HepG2 (cell line): Measurements from ENCODE around the gene CD109. TPM values are rescaled to one million over a fixed set of nuclear protein-coding genes. Genes with fewer than 3 reads are reported as not detected.

Experiments
- ATAC-seq: fragments of 200-7000 bp; cut with Tn5 transposase; 3 replicates; pipeline ENCODE4 v1.9.1; 2020; ENCODE audit warnings: mild to moderate bottlenecking, moderate library complexity
- BruUV-seq: library from RNA; stranded (reverse); fragments of 400-500 nt; replicated peaks from 2 replicates; lab custom pipeline; 2021; lab: Mats Ljungman, UMichigan
- CTCF ChIA-PET: fragments of 300-600 bp; formaldehyde crosslinking; extraction: SDS; loops from one replicate; lab custom pipeline; 2021; ENCODE audit warnings: low total read pairs, inconsistent platforms, low intra/inter-chr PET ratio; lab: Yijun Ruan, JAX
- POLR2A ChIA-PET: fragments of 350-600 bp; sonication (Branson Sonifier 250); formaldehyde crosslinking; loops from one replicate; lab custom pipeline; 2020; ENCODE audit warnings: antibody characterized with exemption, inconsistent platforms; lab: Yijun Ruan, JAX
- DNase-seq: peaks from one replicate; pipeline ENCODE4 v3.0.0-alpha.2; 2015; ENCODE audit warnings: low spot score
- FAIRE-seq: peaks from 3 replicates; lab custom pipeline; 2011; peaks lifted over from hg19 to GRCh38; lab: Jason Lieb, UNC
- H2AFZ ChIP-seq: one replicate; pipeline ENCODE4 v1.6.1; 2011; ENCODE audit warnings: low read length, inconsistent platforms
- H3K27ac ChIP-seq: fragments of 300-600 bp; 3 replicates; pipeline ENCODE4 v1.8.0; 2011; ENCODE audit warnings: mixed run types, mild to moderate bottlenecking, mixed read lengths, low read length, inconsistent platforms; ENCODE audit not compliant: insufficient read depth; ENCODE audit errors: extremely low read length
- H3K27me3 ChIP-seq, 2 experiments: fragments of 200-600 bp in 1 of 2; 2 replicates in 1 of 2; 3 replicates in 1 of 2; pipeline versions ENCODE4 v1.6.0 to v1.8.0; 2011; ENCODE audit warnings: low read length in 2 of 2, mild to moderate bottlenecking in 2 of 2, moderate library complexity in 2 of 2, inconsistent platforms in 1 of 2; ENCODE audit not compliant: insufficient read depth in 2 of 2, control insufficient read depth in 1 of 2
- H3K36me3 ChIP-seq, 2 experiments: fragments of 200-600 bp in 1 of 2; replicated peaks in 1 of 2; 2 replicates in 1 of 2; 3 replicates in 1 of 2; pipeline versions ENCODE4 v1.5.1 to v1.8.0; 2011; ENCODE audit warnings: low read length in 2 of 2, inconsistent platforms in 1 of 2; ENCODE audit not compliant: insufficient read depth in 2 of 2, control insufficient read depth in 1 of 2
- H3K4me1 ChIP-seq: 2 replicates; pipeline ENCODE4 v1.5.1; 2012; ENCODE audit warnings: low read length, inconsistent platforms; ENCODE audit not compliant: insufficient read depth
- H3K4me2 ChIP-seq: 2 replicates; pipeline ENCODE4 v1.6.0; 2011; ENCODE audit warnings: low read depth, low read length, inconsistent platforms
- H3K4me3 ChIP-seq, 3 experiments: fragments of 200-600 bp in 1 of 3; sonication (generic), shearing (Covaris generic) in 1 of 3; replicated peaks in 1 of 3; 2 replicates each; pipeline ENCODE4 v1.5.1; 2011 to 2016; ENCODE audit warnings: low read length in 3 of 3, inconsistent platforms in 2 of 3, low read depth in 2 of 3, mild to moderate bottlenecking in 2 of 3, control low read depth in 1 of 3, mixed read lengths in 1 of 3; ENCODE audit not compliant: insufficient read depth in 1 of 3
- H3K79me2 ChIP-seq: one replicate; pipeline ENCODE4 v1.6.1; 2011; ENCODE audit warnings: low read length, inconsistent platforms; ENCODE audit not compliant: insufficient read depth
- H3K9ac ChIP-seq: 2 replicates; pipeline ENCODE4 v1.6.0; 2011; ENCODE audit warnings: mild to moderate bottlenecking, low read depth, low read length, inconsistent platforms; ENCODE audit not compliant: insufficient read depth
- H3K9me3 ChIP-seq: 2 replicates; pipeline ENCODE4 v1.5.1; 2012; ENCODE audit warnings: mild to moderate bottlenecking, low read length
- H4K20me1 ChIP-seq: 2 replicates; pipeline ENCODE4 v1.6.0; 2011; ENCODE audit warnings: inconsistent platforms, mild to moderate bottlenecking, low read length, moderate library complexity; ENCODE audit not compliant: insufficient read depth
- ATF7-NPFF ChIP-seq: sonication (generic); formaldehyde crosslinking; IDR thresholded peaks from 2 replicates; pipeline ENCODE4 v1.8.1; 2023; ENCODE audit warnings: mild to moderate bottlenecking, low read depth, missing genetic modification reagents, moderate library complexity
- ETV5 ChIP-seq: IDR thresholded peaks from 2 replicates; pipeline ENCODE4 v1.6.1; 2018; ENCODE audit warnings: missing biosample characterization, missing genetic modification reagents, inconsistent platforms, borderline replicate concordance
- FIP1L1 ChIP-seq: fragments of 200-400 bp; formaldehyde crosslinking; IDR thresholded peaks from 2 replicates; pipeline ENCODE4 v1.6.1; 2018; ENCODE audit warnings: low read depth, mild to moderate bottlenecking, low read length, moderate library complexity, borderline replicate concordance; ENCODE audit not compliant: insufficient read depth
- JARID2 ChIP-seq: sonication (generic); formaldehyde crosslinking; IDR thresholded peaks from 2 replicates; pipeline ENCODE4 v1.8.1; 2023; ENCODE audit warnings: missing genetic modification reagents, inconsistent platforms; ENCODE audit not compliant: insufficient replicate concordance
- MAFK ChIP-seq, 2 experiments: IDR thresholded peaks in 1 of 2; conservative IDR thresholded peaks in 1 of 2; 2 replicates each; pipeline ENCODE4 v1.6.1; 2011; ENCODE audit warnings: improper control_type of control experiment in 2 of 2, low read length in 2 of 2
- MATR3 ChIP-seq: sonication (generic); formaldehyde crosslinking; IDR thresholded peaks from 2 replicates; pipeline ENCODE4 v1.4.0; 2020; ENCODE audit warnings: missing genetic modification reagents
- MTA3 ChIP-seq: sonication (generic); formaldehyde crosslinking; IDR thresholded peaks from 2 replicates; pipeline ENCODE4 v1.4.0; 2020; ENCODE audit warnings: missing genetic modification reagents
- RCOR2 ChIP-seq: IDR thresholded peaks from 2 replicates; pipeline ENCODE4 v1.6.1; 2016; ENCODE audit warnings: missing biosample characterization, missing genetic modification reagents
- RFX1 ChIP-seq: fragments of 450-650 bp; IDR thresholded peaks from 2 replicates; pipeline ENCODE4 v1.6.1; 2017
- ZFX ChIP-seq: sonication (generic); formaldehyde crosslinking; IDR thresholded peaks from 2 replicates; pipeline ENCODE4 v1.4.0; 2020; ENCODE audit warnings: mild to moderate bottlenecking, low read depth, missing genetic modification reagents, moderate library complexity
- ZNF615 ChIP-seq: sonication (generic); formaldehyde crosslinking; IDR thresholded peaks from 2 replicates; pipeline ENCODE4 v1.5.0; 2020; ENCODE audit warnings: mild to moderate bottlenecking, missing genetic modification reagents, borderline replicate concordance
- ZNF709 ChIP-seq: sonication (generic); formaldehyde crosslinking; IDR thresholded peaks from 2 replicates; pipeline ENCODE4 v1.5.0; 2020; ENCODE audit warnings: mild to moderate bottlenecking, missing genetic modification reagents
- WGBS: methylation state at CpG from one replicate; pipeline ENCODE4 v1.1.6; 2017; ENCODE audit warnings: low lambda C conversion rate; 5-methylcytosine and 5-hydroxymethylcytosine counted together
- in situ Hi-C: cut with HindIII; loops from 2 replicates; pipeline ENCODE4 v1.10.0; 2017; ENCODE audit warnings: low pct_unique_long_range_greater_than_20kb; ENCODE audit not compliant: extremely low pct_ligation_motif_present
- intact Hi-C: fragments of 100-400 bp; cut with micrococcal nuclease; formaldehyde crosslinking; loops from one replicate; pipeline ENCODE4 v1.10.0; 2022; ENCODE audit not compliant: unreplicated experiment
- polyA plus RNA-seq, 8 experiments: library from polyadenylated mRNA; depleted of rRNA in 3 of 8; stranded (reverse) in 7 of 8; unstranded in 1 of 8; fragments of >200 nt; fragmentation: Illumina TruSeq in 4 of 8; extraction: Trizol in 4 of 8; gene quantifications; 2 replicates each; pipeline versions ENCODE4 v1.2.1 to v1.2.3, GENCODE V29; 2011 to 2016; ENCODE audit warnings: low read depth in 4 of 8, missing spikeins in 1 of 8, mixed read lengths in 1 of 8; ENCODE audit not compliant: insufficient read depth in 1 of 8
- total RNA-seq, 5 experiments: library from RNA; depleted of rRNA; stranded (reverse); fragments of >200 nt; fragmentation: Illumina TruSeq; extraction: Trizol; gene quantifications; 2 replicates each; pipeline ENCODE4 v1.2.3, GENCODE V29; 2016; ENCODE audit warnings: low read depth in 1 of 5

CD109 gene
- total and polyA plus RNA-seq, 2 of the 13 experiments (the other 11 are each of a cell fraction or from before 2014, with no cell fraction given), result 0.93 to 2.1 TPM

DNA sequence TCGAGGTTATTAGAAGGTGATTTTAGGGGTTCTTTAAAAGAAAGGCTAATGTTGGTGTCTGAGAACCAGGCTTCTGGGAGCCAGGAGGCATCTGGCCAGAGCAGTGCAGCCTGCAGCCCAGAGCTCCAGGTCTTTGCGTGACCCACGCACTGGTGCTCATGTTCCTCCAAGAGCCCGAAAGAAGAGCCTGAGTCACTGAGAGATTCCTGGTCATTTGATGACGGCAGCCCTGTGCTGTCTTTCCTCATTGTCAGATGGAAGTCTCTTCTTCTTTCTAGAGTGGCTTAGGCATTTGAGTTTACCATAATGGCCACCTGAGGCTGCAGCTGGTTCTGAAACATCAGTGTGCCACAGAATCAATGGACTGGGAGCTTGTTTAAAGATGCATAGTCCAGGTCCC lies 46.4 kb downstream of the CD109 start:
- BruUV-seq, result no TSS peak
- H4K20me1 ChIP-seq, result no peaks in the 10 kb centered on the region
- ChIA-PET POLR2A (no interaction called here), CTCF (no interaction called here)
- H3K4me2 ChIP-seq, result no peak overlapping the region
- WGBS, result 74% methylated on average over 5 of the region's 5 CpGs
- TF ChIP-seq MTA3 (CRISPR knock-in tag), result no peak
- no peak for TF ChIP-seq ZNF615 (CRISPR knock-in tag)
- no peak for TF ChIP-seq JARID2 (CRISPR knock-in tag)
- TF ChIP-seq ZFX, result no peak
- TF ChIP-seq ATF7-NPFF (CRISPR knock-in tag), result no peak
- TF ChIP-seq FIP1L1, result no peak
- no peak for TF ChIP-seq RFX1
- no peak for TF ChIP-seq ZNF709 (CRISPR knock-in tag)
- no peak for TF ChIP-seq MAFK (conservative IDR thresholded peaks at IDR 0.05 in 1 of 2, IDR thresholded peaks at IDR 0.05 in 1 of 2; ENCODE audit: low read length in 2 of 2)
- no peak for TF ChIP-seq MATR3 (CRISPR knock-in tag)
- no peak for TF ChIP-seq ETV5 (CRISPR knock-in tag)
- TF ChIP-seq RCOR2, result no peak
- H3K79me2 ChIP-seq, result no peaks in the 10 kb centered on the region
- no peaks in the 10 kb centered on the region for H3K27me3 ChIP-seq
- no peak overlapping the region for H3K27ac ChIP-seq
- ATAC-seq (no peak), FAIRE-seq (no peak), DNase-seq (no peak)
- H3K9me3 ChIP-seq, result no peaks in the 10 kb centered on the region
- intact Hi-C loops (no loop called here), in situ Hi-C loops (loop anchor here (25.0 kb wide), 1 partner anchor 1470 kb away; the partner anchor contains the start of gene COL12A1)
- H3K9ac ChIP-seq, result no peak overlapping the region
- no peak overlapping the region for H2AFZ ChIP-seq
- no peak overlapping the region for H3K4me3 ChIP-seq
- no peaks in the 10 kb centered on the region for H3K36me3 ChIP-seq
- H3K4me1 ChIP-seq, result no peaks in the 10 kb centered on the region
